GM23338 (cell line): Measurements from ENCODE around the gene SMU1. TPM values are rescaled to one million over a fixed set of nuclear protein-coding genes. Genes with fewer than 3 reads are reported as not detected.

Experiments
- ATAC-seq: fragments of 200-7000 bp; cut with Tn5 transposase; 3 replicates; pipeline ENCODE4 v1.9.1; 2020
- DNase-seq: peaks from one replicate; pipeline ENCODE4 v3.0.0-alpha.2; 2015; ENCODE audit warnings: low spot score
- H2AFZ ChIP-seq: fragments of 200-600 bp; sonication (generic); 2 replicates; pipeline ENCODE4 v1.8.0; 2016; ENCODE audit warnings: antibody characterized with exemption, mild to moderate bottlenecking, moderate library complexity
- H3F3A ChIP-seq: fragments of 200-600 bp; sonication (generic); replicated peaks from 2 replicates; pipeline ENCODE4 v1.8.0; 2017; ENCODE audit warnings: antibody characterized with exemption, mixed run types, low read depth
- H3K27ac ChIP-seq: fragments of 200-600 bp; sonication (generic); 2 replicates; pipeline ENCODE4 v1.6.1; 2016; ENCODE audit warnings: low read depth
- H3K27me3 ChIP-seq: fragments of 200-600 bp; sonication (generic); 2 replicates; pipeline ENCODE4 v1.8.0; 2016; ENCODE audit warnings: mild to moderate bottlenecking, mixed run types, moderate library complexity; ENCODE audit not compliant: insufficient read depth
- H3K36me3 ChIP-seq: fragments of 200-600 bp; sonication (generic); 2 replicates; pipeline ENCODE4 v1.8.0; 2016; ENCODE audit warnings: mild to moderate bottlenecking; ENCODE audit not compliant: insufficient read depth
- H3K4me1 ChIP-seq: fragments of 200-600 bp; sonication (generic); 2 replicates; pipeline ENCODE4 v1.8.0; 2016; ENCODE audit warnings: mild to moderate bottlenecking, moderate library complexity; ENCODE audit not compliant: insufficient read depth
- H3K4me2 ChIP-seq: fragments of 200-600 bp; sonication (generic); 2 replicates; pipeline ENCODE4 v1.7.1; 2017; ENCODE audit warnings: mixed run types
- H3K4me3 ChIP-seq: fragments of 200-600 bp; sonication (generic); 2 replicates; pipeline ENCODE4 v1.6.1; 2016; ENCODE audit warnings: mixed run types
- H3K79me2 ChIP-seq: fragments of 200-600 bp; sonication (generic); replicated peaks from 2 replicates; pipeline ENCODE4 v1.8.0; 2017; ENCODE audit warnings: mild to moderate bottlenecking; ENCODE audit not compliant: insufficient read depth
- H3K9me2 ChIP-seq: fragments of 200-600 bp; sonication (generic); 2 replicates; pipeline ENCODE4 v1.8.0; 2017; ENCODE audit not compliant: insufficient read depth
- H4K20me1 ChIP-seq: fragments of 200-600 bp; sonication (generic); replicated peaks from 2 replicates; pipeline ENCODE4 v1.8.0; 2017; ENCODE audit warnings: mild to moderate bottlenecking; ENCODE audit not compliant: insufficient read depth
- H3K27ac Mint-ChIP-seq: 2 replicates; pipeline ENCODE4 v1.8.0; 2020; ENCODE audit warnings: inconsistent platforms, mild to moderate bottlenecking, moderate library complexity, mixed read lengths
- H3K27me3 Mint-ChIP-seq: 3 replicates; pipeline ENCODE4 v1.8.0; 2022; ENCODE audit warnings: low read depth, mild to moderate bottlenecking, moderate library complexity, mixed read lengths, inconsistent platforms; ENCODE audit not compliant: insufficient read depth, poor library complexity
- H3K36me3 Mint-ChIP-seq: 3 replicates; pipeline ENCODE4 v1.8.0; 2021; ENCODE audit warnings: low read depth, mild to moderate bottlenecking, inconsistent platforms, moderate library complexity, mixed read lengths
- H3K4me1 Mint-ChIP-seq: 3 replicates; pipeline ENCODE4 v1.8.0; 2020; ENCODE audit warnings: mild to moderate bottlenecking, inconsistent platforms, mixed read lengths
- H3K4me3 Mint-ChIP-seq: 3 replicates; pipeline ENCODE4 v1.8.0; 2021; ENCODE audit warnings: moderate library complexity, mild to moderate bottlenecking, inconsistent platforms, mixed read lengths
- H3K9me3 Mint-ChIP-seq: 3 replicates; pipeline ENCODE4 v1.8.0; 2020; ENCODE audit warnings: moderate library complexity, mild to moderate bottlenecking, inconsistent platforms, mixed read lengths
- CREB1 ChIP-seq: fragments of 250-450 bp; sonication (Bioruptor Pico); IDR thresholded peaks from 2 replicates; pipeline ENCODE4 v1.5.0; 2020; ENCODE audit warnings: low read depth, mild to moderate bottlenecking, moderate library complexity
- JUNB ChIP-seq: IDR thresholded peaks from one replicate; pipeline ENCODE4 v1.6.1; 2016; ENCODE audit warnings: antibody characterized with exemption; ENCODE audit not compliant: unreplicated experiment
- NANOG ChIP-seq: IDR thresholded peaks from 2 replicates; pipeline ENCODE4 v1.6.1; 2016; ENCODE audit warnings: antibody characterized with exemption, borderline replicate concordance
- polyA plus RNA-seq: library from polyadenylated mRNA; unstranded; fragments of >200 nt; fragmentation: Nextera tagmentation; extraction: Ambion mirVana; gene quantifications from 2 replicates; pipeline ENCODE4 v1.2.1, GENCODE V29; 2016
- total RNA-seq: library from RNA; depleted of rRNA; stranded (reverse); fragments of >200 nt; shearing (Covaris generic); gene quantifications from 2 replicates; pipeline ENCODE4 v1.2.3, GENCODE V29; 2014
- TF ChIP-seq, protein P1 (sequence below), 2 experiments: fragments of 200-600 bp in 1 of 2; sonication (generic) in 1 of 2; conservative IDR thresholded peaks; 2 replicates each; pipeline versions ENCODE4 v1.5.1 to v1.6.1; 2016 to 2017; ENCODE audit warnings: antibody characterized with exemption in 2 of 2, low read depth in 2 of 2, mild to moderate bottlenecking in 2 of 2, moderate library complexity in 1 of 2

Gene SMU1
- total and polyA plus RNA-seq, 2 experiments from 2014 or later: 14.3 to 23.8 TPM

DNA sequence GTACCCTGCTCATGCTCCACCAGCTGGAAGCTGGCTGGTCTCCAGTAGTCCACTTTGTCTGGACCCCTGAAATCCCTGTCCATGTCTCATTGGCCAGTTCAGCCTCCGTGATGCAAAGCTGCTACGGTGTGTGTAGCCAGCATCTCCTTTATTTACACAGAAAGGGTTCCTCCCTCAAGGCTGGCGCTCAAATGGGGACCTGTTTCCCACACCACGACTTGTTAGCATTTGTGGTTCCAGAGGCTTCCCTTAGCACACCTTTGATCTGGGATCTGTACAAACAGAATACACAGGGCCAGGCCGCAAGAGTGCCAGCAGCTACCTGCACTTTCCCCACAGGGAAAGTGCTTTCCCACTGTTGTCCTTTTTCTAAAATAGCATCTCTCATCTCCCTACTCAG lies 5.7 kb upstream of the SMU1 start:
- Histone ChIP-seq H3F3A (0 out of 2 replicates have a peak, but pooled peaks cover 3% of the 10 kb centered on the region), H3K27me3 (no peaks in the 10 kb centered on the region), H3K79me2 (no peaks in the 10 kb centered on the region), H3K4me1 (no peaks in the 10 kb centered on the region), H3K4me2 (no peak overlapping the region), H3K9me2 (no peaks in the 10 kb centered on the region), H3K27ac (no peak overlapping the region), H4K20me1 (no peaks in the 10 kb centered on the region), H2AFZ (no peak overlapping the region), H3K36me3 (no peaks in the 10 kb centered on the region), H3K4me3 (no peak overlapping the region)
- Mint-ChIP-seq H3K27me3 (peaks cover 9% of the 10 kb centered on the region), H3K4me3 (no peak overlapping the region), H3K9me3 (peaks cover 16% of the 10 kb centered on the region), H3K4me1 (no peaks in the 10 kb centered on the region), H3K36me3 (peaks cover 6% of the 10 kb centered on the region; the same call in 2 of the 3 replicates), H3K27ac (no peak overlapping the region)
- TF ChIP-seq JUNB: no peak
- TF ChIP-seq CREB1 (CRISPR knock-in tag): no peak
- TF ChIP-seq, protein P1, sequence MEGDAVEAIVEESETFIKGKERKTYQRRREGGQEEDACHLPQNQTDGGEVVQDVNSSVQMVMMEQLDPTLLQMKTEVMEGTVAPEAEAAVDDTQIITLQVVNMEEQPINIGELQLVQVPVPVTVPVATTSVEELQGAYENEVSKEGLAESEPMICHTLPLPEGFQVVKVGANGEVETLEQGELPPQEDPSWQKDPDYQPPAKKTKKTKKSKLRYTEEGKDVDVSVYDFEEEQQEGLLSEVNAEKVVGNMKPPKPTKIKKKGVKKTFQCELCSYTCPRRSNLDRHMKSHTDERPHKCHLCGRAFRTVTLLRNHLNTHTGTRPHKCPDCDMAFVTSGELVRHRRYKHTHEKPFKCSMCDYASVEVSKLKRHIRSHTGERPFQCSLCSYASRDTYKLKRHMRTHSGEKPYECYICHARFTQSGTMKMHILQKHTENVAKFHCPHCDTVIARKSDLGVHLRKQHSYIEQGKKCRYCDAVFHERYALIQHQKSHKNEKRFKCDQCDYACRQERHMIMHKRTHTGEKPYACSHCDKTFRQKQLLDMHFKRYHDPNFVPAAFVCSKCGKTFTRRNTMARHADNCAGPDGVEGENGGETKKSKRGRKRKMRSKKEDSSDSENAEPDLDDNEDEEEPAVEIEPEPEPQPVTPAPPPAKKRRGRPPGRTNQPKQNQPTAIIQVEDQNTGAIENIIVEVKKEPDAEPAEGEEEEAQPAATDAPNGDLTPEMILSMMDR (conservative IDR thresholded peaks at IDR 0.05; ENCODE audit: low read depth in 2 of 2): no peak
- DNase-seq (no peak), ATAC-seq (no peak)

DNA sequence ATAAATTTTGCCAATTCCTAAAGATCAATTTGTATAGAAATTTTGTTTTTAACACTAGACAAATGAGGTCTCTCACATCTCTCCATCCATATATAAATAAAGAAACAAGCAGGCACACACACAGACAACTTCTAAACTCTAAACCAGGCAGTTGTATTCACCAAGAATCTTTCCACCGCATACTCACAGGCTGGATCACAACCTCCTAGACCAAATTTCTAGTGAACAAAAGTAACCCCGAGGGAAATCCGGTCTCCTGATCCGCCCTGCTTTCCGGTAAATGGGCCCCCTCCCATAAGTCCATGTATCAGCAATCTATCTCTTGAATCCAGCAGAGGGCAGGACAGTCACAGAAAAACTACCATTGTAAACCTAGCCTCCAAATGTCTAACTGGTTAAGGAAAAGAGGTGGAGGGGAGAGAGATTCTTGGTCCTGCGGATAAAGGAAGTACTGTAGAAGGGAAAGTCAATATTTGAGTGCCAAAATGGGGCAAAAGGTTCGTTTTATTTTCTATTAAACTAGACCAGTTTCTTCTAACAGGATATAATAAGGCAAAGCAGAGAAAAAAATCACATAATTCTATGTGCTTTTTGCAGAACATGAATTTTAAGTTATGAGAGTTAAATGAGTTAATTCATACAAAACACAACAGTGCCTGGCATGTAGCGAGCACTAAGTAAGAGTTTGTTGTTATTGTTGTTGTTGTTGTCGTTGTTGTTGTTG lies 4.8 kb upstream of the SMU1 start:
- no peak overlapping the region for H3K4me3 Mint-ChIP-seq
- Histone ChIP-seq H3K4me1 (no peaks in the 10 kb centered on the region), H3K27me3 (no peaks in the 10 kb centered on the region), H3K79me2 (peaks cover under 1% of the 10 kb centered on the region), H3K9me2 (no peaks in the 10 kb centered on the region), H3F3A (0 out of 2 replicates have a peak, but pooled peaks cover 3% of the 10 kb centered on the region), H3K27ac (no peak overlapping the region), H3K4me2 (no peak overlapping the region), H4K20me1 (no peaks in the 10 kb centered on the region), H3K36me3 (no peaks in the 10 kb centered on the region), H2AFZ (peak overlapping the region; percentile 75; the same call in 1 of the 2 replicates), H3K4me3 (peak overlapping the region; percentile 18; the same call in 1 of the 2 replicates)
- H3K4me1 Mint-ChIP-seq: no peaks in the 10 kb centered on the region
- H3K27me3 Mint-ChIP-seq: peaks cover 16% of the 10 kb centered on the region
- ATAC-seq: peak; percentile 77
- TF ChIP-seq NANOG: 0 out of 2 replicates have a peak, but pooled peaks have one; percentile 15
- TF ChIP-seq JUNB: no peak
- TF ChIP-seq, protein P1 (conservative IDR thresholded peaks at IDR 0.05; ENCODE audit: low read depth in 2 of 2): peak; percentile 93
- H3K36me3 Mint-ChIP-seq: peaks cover 6% of the 10 kb centered on the region; the same call in 2 of the 3 replicates
- H3K9me3 Mint-ChIP-seq: peaks cover 16% of the 10 kb centered on the region
- DNase-seq: peak; percentile 93
- no peak overlapping the region for H3K27ac Mint-ChIP-seq
